IPS DF 4.7 (cell line): Measurements from ENCODE around the gene PLS3.

ENCODE experiments used
- DNase-seq: peaks from one replicate; pipeline ENCODE4 v3.0.0-alpha.2; 2013; ENCODE audit warnings: low spot score; ENCODE audit errors: extremely low read depth

PLS3 gene

DNA sequence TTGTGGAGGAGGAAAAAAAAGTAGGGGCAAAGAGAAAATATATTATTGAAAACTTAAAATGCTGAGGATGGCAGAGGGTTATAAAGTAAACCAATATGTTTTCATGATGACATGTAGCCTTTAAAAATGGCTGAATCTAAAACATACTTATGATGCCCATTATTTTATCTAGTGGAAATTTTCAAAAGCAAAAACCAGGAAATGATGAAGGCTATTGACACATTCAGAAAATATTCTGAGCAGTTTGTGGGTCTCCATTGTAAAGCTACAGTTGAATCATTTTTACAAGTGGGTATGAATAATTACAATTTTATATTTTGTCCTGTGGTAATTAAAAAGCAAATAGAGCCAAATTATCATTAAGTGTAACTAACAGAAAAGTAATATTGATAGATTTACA lies 10.7 kb downstream of the PLS3 start:
- no peak for DNase-seq

DNA sequence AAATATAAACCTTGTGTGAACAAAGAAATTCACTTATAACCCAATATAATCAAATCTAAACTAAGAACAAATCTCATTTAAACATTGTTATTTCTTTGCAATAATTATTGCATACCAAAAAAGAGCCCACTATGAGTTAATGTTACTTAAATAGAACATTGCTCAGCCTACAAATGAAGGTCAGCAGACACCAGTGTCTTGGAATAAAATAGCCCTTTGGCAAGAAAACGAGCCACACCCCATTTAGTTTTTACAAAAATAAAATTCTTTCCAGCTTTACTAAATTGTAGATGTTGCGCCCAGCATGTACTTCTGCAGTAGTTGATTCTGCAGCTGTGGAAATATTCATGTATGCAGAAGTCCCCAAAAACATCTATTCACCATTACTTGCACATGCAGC lies 12.2 kb downstream of the PLS3 start:
- no peak for DNase-seq

DNA sequence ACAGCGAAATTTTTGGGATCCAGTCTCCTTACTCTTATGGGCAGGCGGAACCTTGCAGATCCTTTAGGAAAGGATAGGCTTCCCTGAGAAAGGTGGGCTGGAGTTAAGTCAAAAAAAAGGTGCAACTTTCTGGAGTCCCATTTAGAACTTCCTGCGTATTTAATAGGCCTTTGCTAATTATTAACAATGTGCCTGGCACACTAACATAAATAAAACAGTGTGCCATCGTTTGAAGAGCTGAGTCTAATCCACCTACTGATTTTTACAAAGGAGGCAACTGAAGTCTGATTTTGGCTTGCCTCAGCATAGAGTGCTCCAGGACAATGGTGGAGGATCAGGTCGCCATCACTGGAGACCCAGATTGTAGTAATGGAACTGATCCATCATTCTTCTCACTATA lies 15.7 kb downstream of the PLS3 start:
- DNase-seq = no peak

DNA sequence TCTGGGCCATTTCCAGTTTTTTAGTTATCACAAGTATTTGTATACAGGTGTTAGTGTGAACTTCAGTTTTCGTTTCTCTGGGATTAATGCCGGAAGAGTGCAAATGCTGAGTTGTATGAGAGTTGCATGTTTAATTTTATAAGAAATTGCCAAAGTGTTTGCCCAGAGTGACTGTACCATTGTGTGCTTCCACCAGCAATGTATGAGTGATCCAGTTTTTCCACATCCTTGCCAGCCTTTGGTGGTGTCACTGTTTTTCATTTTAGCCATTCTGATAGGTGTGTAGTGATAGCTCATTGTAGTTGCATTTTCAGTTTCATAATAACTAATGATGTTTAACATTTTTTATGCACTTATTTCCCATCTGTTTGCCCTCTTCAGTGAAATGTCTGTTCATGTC lies 18.4 kb downstream of the PLS3 start:
- no peak for DNase-seq

DNA sequence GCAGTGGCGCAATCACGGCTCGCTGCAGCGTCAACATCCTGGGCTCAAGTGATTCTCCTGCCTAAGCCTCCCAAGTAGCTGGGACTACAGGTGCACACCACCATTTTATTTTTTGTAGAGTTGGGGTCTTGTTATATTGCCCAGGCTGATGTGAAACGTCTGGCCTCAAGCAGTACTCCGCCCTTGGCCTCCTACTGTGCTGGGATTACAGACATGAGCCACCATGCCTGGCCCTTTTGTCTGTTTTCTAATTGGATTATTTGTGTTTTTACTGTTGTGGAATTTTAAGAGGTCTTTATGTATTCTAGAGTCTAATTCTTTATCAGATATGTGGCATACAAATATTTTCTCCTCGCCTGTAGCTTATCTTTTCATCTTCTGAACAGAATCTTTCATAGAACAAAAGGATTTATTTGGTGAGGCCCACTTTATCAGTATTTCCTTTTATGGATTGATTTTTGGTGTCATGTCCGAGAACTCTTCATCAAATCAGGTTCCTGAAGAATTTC lies 18.9 kb downstream of the PLS3 start:
- DNase-seq = no peak

DNA sequence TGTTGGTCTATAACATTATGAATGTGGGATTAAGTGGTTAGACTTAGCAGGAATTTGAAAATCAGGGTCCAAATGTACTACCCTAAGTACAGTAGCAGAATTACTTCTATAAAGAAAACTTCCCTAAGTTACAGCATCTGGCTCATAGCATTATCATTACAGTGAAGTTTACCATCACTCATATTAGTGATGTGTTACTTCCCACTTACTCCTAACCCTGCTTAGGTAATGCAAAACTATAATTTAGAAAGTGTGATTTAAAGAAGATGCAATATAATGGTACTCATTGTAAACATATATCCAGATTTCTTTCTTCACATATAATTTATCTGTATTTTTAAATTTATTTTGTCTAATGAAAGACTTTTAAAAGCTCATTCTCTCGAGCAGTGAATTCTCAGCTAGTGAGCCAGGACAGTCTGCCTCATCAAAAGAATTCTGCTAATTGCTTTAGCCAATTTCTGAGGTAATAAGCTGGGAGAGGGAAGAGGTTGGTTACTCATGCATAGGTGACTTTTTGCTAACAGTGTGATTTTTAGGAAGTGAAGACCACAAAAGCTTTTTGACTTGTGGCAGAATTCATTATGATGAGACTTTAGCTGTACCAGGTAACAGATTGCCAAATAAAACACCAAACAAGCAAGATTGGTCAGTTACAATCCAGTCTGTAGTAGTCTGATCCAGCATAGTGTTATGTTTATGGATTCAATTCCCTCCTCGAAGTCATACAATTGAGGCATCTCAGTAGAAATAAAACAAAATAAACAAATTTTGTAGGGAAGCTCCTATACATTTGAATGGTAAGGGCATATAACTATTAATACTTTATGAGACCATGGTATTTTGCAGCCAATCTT lies 21.0 kb downstream of the PLS3 start:
- no peak for DNase-seq

DNA sequence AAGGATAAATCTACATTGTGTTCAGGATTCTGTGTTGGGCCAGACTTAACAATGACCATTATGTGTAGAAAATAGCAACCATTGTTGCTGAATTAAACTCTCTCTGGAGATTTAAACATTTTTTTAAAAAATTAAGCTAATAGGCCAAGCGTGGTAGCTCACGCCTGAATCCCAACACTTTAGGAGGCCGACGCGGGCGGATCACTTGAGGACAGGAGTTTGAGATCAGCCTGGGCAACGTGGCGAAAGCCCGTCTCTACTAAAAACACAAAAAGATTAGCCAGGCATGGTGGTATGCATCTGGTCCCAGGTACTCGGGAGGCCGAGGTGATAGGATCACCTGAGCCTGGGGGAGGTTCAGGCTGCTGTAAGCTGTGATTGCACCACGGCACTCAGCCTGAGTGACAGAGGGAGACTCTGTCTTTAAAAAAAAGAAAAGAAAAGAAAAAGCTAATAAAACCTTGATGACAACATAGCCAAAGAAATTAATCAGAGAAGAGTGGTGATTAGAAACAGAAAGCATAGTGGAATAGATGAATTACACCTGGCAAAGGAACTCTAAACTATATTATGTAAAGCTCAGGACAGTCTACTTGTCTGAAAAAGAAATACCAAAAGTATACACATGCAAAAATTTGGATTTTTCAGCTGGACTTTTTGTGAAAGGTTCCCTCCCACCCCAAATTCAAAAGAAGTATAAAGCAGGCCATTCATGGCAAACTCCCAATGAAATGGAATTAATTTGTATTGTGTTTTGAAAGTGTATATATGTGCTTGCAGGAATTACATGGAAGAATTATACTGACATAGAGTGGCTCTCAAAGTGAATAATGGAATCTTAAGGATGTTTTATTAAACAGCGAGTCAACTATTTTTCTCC lies 21.9 kb downstream of the PLS3 start:
- no peak for DNase-seq

DNA sequence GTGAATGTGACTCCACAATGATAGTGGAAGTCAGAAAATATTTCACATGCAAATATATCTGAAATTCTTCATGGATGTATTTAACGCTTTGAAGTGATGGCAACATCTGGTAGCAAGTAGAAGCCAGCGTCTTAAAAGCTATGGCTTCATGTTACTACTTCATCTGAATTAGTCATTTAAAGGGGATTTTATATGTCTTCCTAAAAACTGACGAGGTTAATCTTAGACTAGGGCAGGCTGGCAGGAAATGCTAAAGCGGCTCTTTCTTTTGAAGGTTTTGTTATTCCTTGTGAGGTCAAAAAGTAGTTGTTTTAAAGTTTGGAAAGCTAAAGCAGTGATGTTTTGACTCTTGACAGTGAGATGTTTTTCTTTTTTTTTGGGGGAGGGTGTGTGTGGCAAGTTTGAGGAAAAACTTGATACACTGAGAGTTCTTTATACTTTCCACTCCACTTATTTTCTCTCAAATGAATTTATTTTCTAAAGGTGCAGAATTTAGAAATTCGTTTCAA lies 22.6 kb downstream of the PLS3 start:
- DNase-seq = no peak

DNA sequence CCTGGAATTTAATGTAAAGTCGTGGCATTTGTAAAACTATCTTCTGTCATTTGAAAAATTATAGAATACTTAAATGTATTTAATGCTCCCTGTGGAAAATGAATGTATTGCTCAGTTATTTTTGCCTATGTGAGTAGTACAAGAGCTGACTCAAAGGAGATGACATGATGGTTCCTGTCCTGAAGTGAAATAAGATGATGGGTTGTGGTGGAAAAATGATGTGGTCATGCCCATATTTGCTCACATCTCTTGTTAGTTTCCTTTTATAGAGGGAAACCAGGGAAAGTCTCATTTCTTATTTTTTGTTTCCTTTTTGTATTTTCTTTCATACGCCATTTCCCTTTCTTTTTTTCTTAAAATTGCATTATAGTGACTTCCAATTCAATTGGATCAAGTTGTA lies 23.7 kb downstream of the PLS3 start:
- DNase-seq = no peak

DNA sequence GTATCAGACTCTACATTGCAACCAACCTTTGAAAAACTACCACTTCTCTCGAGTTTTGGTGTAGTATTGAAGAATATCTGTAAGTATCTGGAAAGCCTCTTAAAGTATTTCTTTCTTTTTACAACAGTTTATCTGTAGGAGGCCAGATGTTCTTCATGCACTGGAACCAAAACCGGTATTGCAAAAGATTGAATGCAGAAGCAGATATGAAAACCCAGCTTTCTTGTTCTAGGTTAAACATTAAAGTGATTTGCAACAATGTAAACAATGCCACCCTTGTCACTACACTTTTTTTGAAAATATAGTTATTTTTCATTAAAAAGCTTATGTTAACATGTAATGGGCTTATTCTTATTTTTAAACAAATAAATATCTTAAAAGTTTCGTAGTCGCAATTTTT lies 27.2 kb downstream of the PLS3 start:
- DNase-seq = no peak

DNA sequence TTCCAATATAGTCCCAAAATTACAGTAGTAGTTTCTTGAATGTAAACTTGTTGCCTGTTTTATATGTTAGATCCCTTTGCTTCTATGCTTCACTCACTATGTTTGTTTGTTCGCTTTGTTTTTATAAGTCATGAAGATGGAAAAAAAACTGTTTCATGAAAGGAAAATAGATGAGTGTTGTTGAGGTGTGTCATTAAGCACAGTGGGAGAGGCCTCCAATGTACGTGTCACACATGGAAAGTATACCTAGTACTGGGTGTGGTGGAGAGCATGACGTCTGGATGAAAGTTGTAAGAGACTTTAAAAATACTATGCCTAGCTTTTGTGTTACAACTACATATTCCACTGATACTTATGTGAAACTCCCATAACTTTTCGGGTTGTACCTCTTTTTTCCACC lies 28.4 kb downstream of the PLS3 start:
- no peak for DNase-seq

DNA sequence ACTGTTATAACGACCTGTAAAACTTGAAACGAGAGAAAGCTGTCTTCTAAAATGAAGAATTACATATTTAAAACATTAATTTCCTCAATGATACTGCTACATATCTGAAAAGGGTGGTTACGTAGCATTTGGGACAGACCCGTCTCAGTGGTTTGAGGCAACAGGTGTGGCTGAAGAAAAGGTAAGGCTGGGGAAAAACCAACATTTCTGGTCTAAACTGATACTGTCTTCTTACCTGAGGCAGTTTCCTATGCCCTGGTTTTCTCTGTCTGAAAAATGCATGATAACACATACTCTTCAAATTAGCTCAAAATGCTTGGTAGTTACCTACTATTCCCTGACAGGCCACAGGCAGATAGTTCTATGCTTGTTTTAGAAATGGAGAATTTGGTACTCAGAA lies 30.4 kb downstream of the PLS3 start:
- DNase-seq = no peak

DNA sequence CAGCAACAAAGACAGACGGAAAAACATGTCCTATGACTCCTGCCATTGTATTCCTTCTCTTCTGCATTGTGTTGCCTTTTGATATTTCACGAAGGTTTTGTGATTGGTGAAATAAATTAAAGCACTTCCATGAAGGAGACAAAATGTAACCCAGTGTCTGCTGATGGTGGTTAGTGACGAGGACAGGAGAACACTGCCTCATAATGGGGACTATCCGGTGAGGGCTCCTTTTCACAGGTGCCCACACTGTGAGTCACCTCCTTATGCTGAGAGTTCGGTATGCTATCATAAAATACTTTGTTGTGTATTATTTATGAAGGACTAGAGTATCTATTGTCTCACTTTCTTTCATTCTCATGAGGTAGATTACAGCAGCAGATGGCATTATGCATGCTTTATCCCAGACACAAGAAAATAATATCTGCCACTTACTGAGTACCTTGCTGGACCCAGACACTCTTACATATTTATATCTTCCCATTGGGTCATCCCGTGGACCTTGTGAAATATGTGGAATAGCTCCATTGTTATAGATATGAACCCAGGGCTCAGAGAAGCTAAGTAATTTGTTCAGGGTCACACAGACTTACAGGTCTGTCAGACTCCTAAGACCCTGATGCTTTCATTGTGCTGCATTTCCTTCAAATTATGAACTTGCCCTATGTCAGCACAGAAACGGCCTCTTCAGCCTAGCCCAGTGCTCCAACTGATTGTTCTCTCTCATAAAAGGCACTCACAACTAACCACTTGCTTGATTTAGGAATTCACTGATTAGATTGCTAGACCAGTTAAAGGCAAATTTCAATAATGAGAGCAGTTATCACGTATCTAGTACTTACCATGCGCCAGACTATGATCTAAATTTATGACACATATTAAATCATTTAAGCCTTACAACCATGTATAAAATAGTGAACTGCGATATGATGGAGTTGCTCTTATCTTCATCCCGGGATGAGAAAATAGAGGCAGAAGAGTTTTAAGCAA lies 31.2 kb downstream of the PLS3 start:
- DNase-seq = no peak

DNA sequence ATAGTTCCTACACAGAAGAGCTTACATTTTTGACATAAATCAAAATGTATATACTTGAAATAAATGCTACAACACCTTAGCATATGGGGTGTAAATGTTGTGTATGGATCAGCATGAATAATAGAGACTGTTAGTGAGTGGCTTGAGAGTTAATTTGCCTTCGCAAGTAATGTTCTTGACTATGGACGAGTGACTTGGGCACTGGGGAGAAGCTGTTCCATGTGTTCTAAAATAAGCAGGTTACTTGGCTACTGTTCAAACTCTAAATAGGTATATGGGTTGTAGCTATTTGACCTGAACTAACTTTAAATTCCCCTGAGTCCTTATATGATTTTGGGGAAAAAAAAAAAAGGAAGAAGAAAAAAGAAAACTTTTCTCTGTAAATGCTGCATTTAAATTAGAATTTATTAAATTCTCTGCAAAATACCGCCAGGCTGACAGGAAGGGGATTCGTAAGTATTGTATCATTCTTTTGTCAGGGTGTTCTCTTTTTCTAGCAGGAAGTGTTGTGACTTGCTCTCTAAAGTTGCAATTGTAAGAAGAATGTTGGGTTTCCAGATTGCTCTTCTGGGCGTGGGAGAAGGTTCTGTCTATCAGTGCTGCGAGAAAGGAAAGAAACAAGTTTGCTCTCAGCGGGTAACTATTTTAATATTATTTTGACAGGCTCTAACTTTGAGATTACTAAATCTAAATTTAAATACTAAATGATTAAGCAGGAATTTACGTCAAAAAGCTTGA lies 32.2 kb downstream of the PLS3 start:
- no peak for DNase-seq

DNA sequence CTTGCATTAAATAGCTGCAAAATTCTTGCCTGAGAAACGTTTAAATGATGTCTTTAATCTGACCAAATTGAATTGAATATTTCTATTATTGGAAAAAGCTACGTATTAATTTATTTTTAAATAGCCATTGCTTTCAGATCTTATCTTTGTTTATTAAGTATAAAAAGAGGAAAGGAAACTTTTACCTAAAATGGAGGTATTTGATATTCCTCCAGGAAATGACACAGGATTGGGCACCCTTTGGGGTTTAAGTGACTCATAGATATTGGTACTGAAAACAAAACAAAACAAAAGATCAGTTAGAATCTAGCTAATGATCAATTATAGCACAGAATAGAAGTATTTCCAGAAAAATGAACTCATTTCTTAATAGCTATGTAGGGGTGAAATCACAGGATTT lies 34.1 kb downstream of the PLS3 start:
- no peak for DNase-seq

DNA sequence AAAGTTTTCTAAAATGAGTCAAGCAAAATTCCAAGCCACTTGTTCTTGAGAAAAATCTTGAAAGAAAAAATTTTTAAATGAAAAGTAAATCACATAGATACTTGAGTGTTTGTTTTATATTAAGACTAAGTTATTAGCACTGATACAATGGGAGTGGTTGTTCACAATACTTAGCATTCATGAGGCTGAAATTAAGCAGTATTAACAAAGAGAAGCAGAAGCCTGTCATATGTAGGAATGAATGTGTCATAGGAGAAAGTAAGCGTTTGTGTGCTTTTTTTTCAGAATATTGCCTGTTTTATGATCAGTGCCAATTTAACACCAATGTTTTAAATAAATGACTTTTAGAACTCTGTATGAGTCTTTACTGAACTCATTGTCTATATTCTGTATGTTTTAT lies 37.6 kb downstream of the PLS3 start:
- no peak for DNase-seq

DNA sequence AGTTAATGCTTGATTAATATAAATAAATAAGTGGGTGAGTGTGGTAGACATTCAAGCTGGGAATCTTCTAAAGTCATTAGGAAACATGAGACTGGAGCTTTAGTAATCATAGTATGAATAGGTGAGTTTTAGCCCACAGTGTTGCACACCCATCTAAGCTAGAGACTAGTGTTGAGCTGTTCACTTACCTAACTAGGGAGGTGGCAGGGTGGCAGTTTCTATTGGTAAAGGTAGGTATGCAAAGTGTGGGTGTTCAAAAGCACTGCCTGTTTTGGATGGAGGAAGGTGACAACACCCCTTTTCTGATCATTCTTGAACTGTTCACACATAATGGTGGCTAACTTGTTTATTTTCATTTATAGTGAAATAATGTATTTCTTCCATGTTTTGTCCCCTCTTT lies 41.3 kb downstream of the PLS3 start:
- DNase-seq = no peak

DNA sequence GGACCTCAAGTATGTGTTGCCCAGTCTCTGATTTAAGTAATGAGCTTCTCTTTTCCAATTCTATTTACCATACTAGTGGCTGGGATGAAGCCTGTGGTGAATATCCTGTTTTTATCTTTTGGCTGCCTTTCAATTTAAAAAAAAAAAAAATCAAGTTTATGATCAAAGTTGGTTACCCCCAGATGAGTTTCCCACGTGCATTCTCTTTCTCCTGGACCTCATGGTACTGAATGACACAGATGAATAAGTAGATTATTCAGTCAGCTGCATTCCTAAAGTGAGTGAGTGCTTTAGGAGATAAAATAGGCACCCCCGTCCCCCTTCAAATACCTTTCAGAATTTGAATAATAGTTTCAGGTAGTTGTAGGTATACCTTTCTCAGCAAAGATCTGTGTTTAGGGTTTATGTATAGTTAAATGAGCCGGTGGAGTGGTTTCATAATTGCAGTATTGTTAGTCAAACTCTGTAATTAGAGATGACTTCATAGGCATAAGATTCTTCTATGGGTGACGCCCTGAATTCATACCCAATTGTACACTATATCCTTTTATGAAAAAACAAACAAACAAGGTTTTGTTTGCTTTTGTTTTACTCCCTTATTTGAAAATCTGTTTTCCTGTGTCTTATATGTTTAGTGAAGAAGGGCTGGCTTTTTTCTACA lies 41.9 kb downstream of the PLS3 start:
- no peak for DNase-seq

DNA sequence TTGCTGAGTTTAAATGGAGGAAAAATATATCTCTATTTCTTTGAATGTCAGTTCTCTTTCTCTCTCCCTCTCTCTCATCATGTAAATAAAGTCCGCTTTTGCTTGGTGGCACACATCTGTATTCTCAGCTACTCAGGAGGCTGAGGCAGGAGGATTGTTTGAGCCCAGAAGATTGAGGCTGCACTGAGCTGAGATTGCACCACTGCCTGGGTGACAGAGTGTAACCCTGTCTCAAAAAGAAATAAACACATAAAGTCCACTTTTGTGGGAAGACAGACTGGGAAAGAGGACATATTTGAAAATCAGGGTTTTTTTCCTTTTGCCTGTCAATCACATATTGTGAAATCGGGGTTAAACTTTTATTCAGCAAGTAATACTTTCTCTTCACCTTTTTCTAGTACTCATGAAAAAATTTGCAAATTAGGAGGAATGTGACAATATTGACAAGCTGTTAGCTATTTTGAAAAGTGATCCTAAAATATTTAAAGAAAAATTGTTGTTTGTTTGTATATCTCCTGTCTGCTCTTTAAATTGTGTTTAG lies 42.6 kb downstream of the PLS3 start:
- no peak for DNase-seq

DNA sequence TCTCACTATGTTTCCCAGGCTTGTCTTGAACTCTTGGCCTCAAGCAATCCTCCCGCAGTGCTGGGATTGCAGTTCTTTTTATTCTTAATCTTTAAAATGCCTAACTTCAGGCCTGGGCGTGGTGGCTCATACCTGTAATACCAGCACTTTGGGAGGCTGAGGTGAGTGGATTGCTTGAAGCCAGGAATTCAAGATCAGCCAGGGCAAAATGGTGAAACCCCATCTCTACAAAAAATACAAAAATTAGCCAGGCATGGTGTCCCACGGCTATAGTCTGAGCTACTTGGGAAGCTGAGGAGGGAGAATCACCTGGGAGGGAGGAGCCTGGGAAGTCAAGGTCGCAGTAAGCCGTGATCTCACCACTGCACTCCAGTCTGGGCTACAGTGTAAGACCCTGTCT lies 45.9 kb downstream of the PLS3 start:
- no peak for DNase-seq
